Mesodermal cell (in vitro differentiated cells): ENCODE measurements around the gene RIN1.
"Not testable (repeated sequence)": the region's sequence is repeated elsewhere in the genome, so short reads cannot be mapped to it uniquely, and the experiment has no call there.

Source experiments
- H3K27ac ChIP-seq: 2 replicates; pipeline ENCODE4 v1.7.0; 2013; ENCODE audit warnings: mild to moderate bottlenecking, low read depth, low read length, moderate library complexity; ENCODE audit not compliant: severe bottlenecking
- H3K36me3 ChIP-seq: 2 replicates; pipeline ENCODE4 v1.7.1; 2013; ENCODE audit warnings: mild to moderate bottlenecking, low read length, moderate library complexity; ENCODE audit not compliant: control insufficient read depth, insufficient read depth
- H3K4me1 ChIP-seq: one replicate; pipeline ENCODE4 v1.7.1; 2013; ENCODE audit warnings: mild to moderate bottlenecking, low read length; ENCODE audit not compliant: insufficient read depth, control insufficient read depth, poor library complexity, severe bottlenecking
- H3K4me3 ChIP-seq: 2 replicates; pipeline ENCODE4 v1.7.0; 2013; ENCODE audit warnings: low read length, control low read depth, mild to moderate bottlenecking; ENCODE audit not compliant: insufficient read depth, poor library complexity, severe bottlenecking; ENCODE audit errors: extremely low read depth
- H3K9me3 ChIP-seq: 2 replicates; pipeline ENCODE4 v1.7.1; 2013; ENCODE audit warnings: mild to moderate bottlenecking, low read length, moderate library complexity; ENCODE audit not compliant: control insufficient read depth
- WGBS, 2 experiments: methylation state at CpG; one replicate each; pipeline ENCODE4 v1.1.5; 2013; ENCODE audit warnings: missing lambda C conversion rate in 2 of 2; ENCODE audit not compliant: insufficient coverage in 2 of 2; 5-methylcytosine and 5-hydroxymethylcytosine counted together

RIN1 gene

GRCh38 chr11:66315921-66316811 lies 20.1 kb downstream of the RIN1 start:
- H3K4me3 ChIP-seq, result peak overlapping the region; percentile 23
- H3K4me1 ChIP-seq, result peaks cover 57% of the 10 kb centered on the region
- H3K9me3 ChIP-seq, result peaks cover 3% of the 10 kb centered on the region
- no peaks in the 10 kb centered on the region for H3K36me3 ChIP-seq
- WGBS, 2 experiments, result 93% methylated on average over 52 of the region's 52 CpGs
- H3K27ac ChIP-seq, result no peak overlapping the region

- WGBS, 2 experiments, result 97% methylated on average over 14 of the region's 14 CpGs
- Histone ChIP-seq H3K9me3 (peaks cover 3% of the 10 kb centered on the region), H3K27ac (peak overlapping the region; percentile 29), H3K4me3 (peak overlapping the region; percentile 39), H3K36me3 (no peaks in the 10 kb centered on the region), H3K4me1 (peaks cover 59% of the 10 kb centered on the region)
Measured at GRCh38 chr11:66315498-66315885, 20.7 kb downstream of the RIN1 start.

- H3K4me3 ChIP-seq, result peak overlapping the region; percentile 39
- H3K9me3 ChIP-seq, result peaks cover 3% of the 10 kb centered on the region
- WGBS, 2 experiments, result 92 to 95% methylated on average over 16 to 17 of the region's 17 CpGs
- H3K27ac ChIP-seq, result peak overlapping the region; percentile 98
- H3K36me3 ChIP-seq, result no peaks in the 10 kb centered on the region
- peaks cover 59% of the 10 kb centered on the region for H3K4me1 ChIP-seq
Measured at GRCh38 chr11:66314561-66315497, 21.4 kb downstream of the RIN1 start.

- no CpG with 5 or more reads among the region's 1 CpG for WGBS, 2 experiments
- H3K4me1 ChIP-seq, result peaks cover 64% of the 10 kb centered on the region
- no peaks in the 10 kb centered on the region for H3K36me3 ChIP-seq
- peak overlapping the region; percentile 98 for H3K27ac ChIP-seq
- no peaks in the 10 kb centered on the region for H3K9me3 ChIP-seq
- peak overlapping the region; percentile 39 for H3K4me3 ChIP-seq
Measured at GRCh38 chr11:66314186-66314501, 22.1 kb downstream of the RIN1 start.

- peaks cover 62% of the 10 kb centered on the region for H3K4me1 ChIP-seq
- 15 to 16% methylated on average over 21 to 26 of the region's 38 CpGs for whole genome bisulfite sequencing, 2 experiments
- no peaks in the 10 kb centered on the region for H3K36me3 ChIP-seq
- H3K9me3 ChIP-seq, result no peaks in the 10 kb centered on the region
- H3K4me3 ChIP-seq, result peak overlapping the region; percentile 39
- H3K27ac ChIP-seq, result peak overlapping the region; percentile 98
Measured at GRCh38 chr11:66313321-66314185, 22.7 kb downstream of the RIN1 start.

- WGBS, 2 experiments, result 1% methylated on average over 30 to 49 of the region's 52 CpGs
- no peaks in the 10 kb centered on the region for H3K9me3 ChIP-seq
Measured at GRCh38 chr11:66312549-66313320, 23.5 kb downstream of the RIN1 start.

GRCh38 chr11:66311965-66312548 lies 24.2 kb downstream of the RIN1 start:
- peak overlapping the region; percentile 47 for H3K4me3 ChIP-seq
- H3K9me3 ChIP-seq, result no peaks in the 10 kb centered on the region
- no peaks in the 10 kb centered on the region for H3K36me3 ChIP-seq
- 1 to 2% methylated on average over 37 to 39 of the region's 44 CpGs for WGBS, 2 experiments
- peaks cover 47% of the 10 kb centered on the region for H3K4me1 ChIP-seq
- H3K27ac ChIP-seq, result peak overlapping the region; percentile 98

More at GRCh38 chr11:66312549-66313320, 23.5 kb downstream of the RIN1 start:
- Histone ChIP-seq H3K27ac (peak overlapping the region; percentile 98), H3K4me1 (peaks cover 54% of the 10 kb centered on the region), H3K4me3 (peak overlapping the region; percentile 47), H3K36me3 (no peaks in the 10 kb centered on the region)

- no peaks in the 10 kb centered on the region for H3K36me3 ChIP-seq
- peak overlapping the region; percentile 47 for H3K4me3 ChIP-seq
- no peaks in the 10 kb centered on the region for H3K9me3 ChIP-seq
- peaks cover 43% of the 10 kb centered on the region for H3K4me1 ChIP-seq
- 20 to 28% methylated on average over 17 to 20 of the region's 26 CpGs for WGBS, 2 experiments
- H3K27ac ChIP-seq, result peak overlapping the region; percentile 98
Measured at GRCh38 chr11:66311470-66311964, 24.7 kb downstream of the RIN1 start.

- WGBS, 2 experiments, result 91 to 93% methylated on average over 13 to 15 of the region's 18 CpGs
Measured at GRCh38 chr11:66310803-66311440, 25.3 kb downstream of the RIN1 start.

More at GRCh38 chr11:66310803-66311440, 25.3 kb downstream of the RIN1 start:
- Histone ChIP-seq H3K27ac (peak overlapping the region; percentile 98), H3K4me1 (peaks cover 38% of the 10 kb centered on the region)
- not testable (repeated sequence) for H3K4me3 ChIP-seq, H3K36me3 ChIP-seq, H3K9me3 ChIP-seq
